Karpas-422 (cell line): Measurements from ENCODE around the gene RIN1. TPM values are rescaled to one million over a fixed set of nuclear protein-coding genes. Genes with fewer than 3 reads are reported as not detected.

Source experiments
- DNase-seq: peaks from one replicate; pipeline ENCODE4 v3.0.0-alpha.2; 2015
- H2AFZ ChIP-seq: fragments of 200-600 bp; sonication (generic); 2 replicates; pipeline ENCODE4 v1.6.1; 2014; ENCODE audit warnings: antibody characterized with exemption, low read length, mixed read lengths
- H3K27ac ChIP-seq: fragments of 200-600 bp; sonication (generic); 2 replicates; pipeline ENCODE4 v1.5.1; 2014; ENCODE audit warnings: mild to moderate bottlenecking, low read length, moderate library complexity
- H3K27me3 ChIP-seq: fragments of 200-600 bp; sonication (generic); 2 replicates; pipeline ENCODE4 v1.6.1; 2014; ENCODE audit warnings: low read length, mixed read lengths
- H3K36me3 ChIP-seq: fragments of 200-600 bp; sonication (generic); 2 replicates; pipeline ENCODE4 v1.6.1; 2014; ENCODE audit warnings: low read length, mixed read lengths; ENCODE audit not compliant: insufficient read depth
- H3K4me1 ChIP-seq: fragments of 200-600 bp; sonication (generic); 2 replicates; pipeline ENCODE4 v1.6.1; 2014; ENCODE audit warnings: mild to moderate bottlenecking, low read length, mixed read lengths
- H3K4me2 ChIP-seq: fragments of 200-600 bp; sonication (generic); 2 replicates; pipeline ENCODE4 v1.6.1; 2014; ENCODE audit warnings: low read length, low read depth, mild to moderate bottlenecking; ENCODE audit not compliant: poor library complexity, severe bottlenecking
- H3K4me3 ChIP-seq: fragments of 200-600 bp; sonication (generic); 2 replicates; pipeline ENCODE4 v1.5.1; 2014; ENCODE audit warnings: mild to moderate bottlenecking, antibody characterized with exemption, low read length, mixed read lengths
- H3K79me2 ChIP-seq: fragments of 200-600 bp; sonication (generic); 2 replicates; pipeline ENCODE4 v1.6.1; 2014; ENCODE audit warnings: mild to moderate bottlenecking, low read length, mixed read lengths
- H3K9ac ChIP-seq: fragments of 200-600 bp; sonication (generic); 2 replicates; pipeline ENCODE4 v1.6.0; 2014; ENCODE audit warnings: low read length
- H3K9me2 ChIP-seq: fragments of 200-600 bp; sonication (generic), shearing (Covaris generic); replicated peaks from 2 replicates; pipeline ENCODE4 v1.6.0; 2014; ENCODE audit warnings: mild to moderate bottlenecking, low read length, moderate library complexity; ENCODE audit not compliant: insufficient read depth
- H3K9me3 ChIP-seq: fragments of 300-700, 200-600 bp; sonication (generic); 2 replicates; pipeline ENCODE4 v1.6.1; 2014; ENCODE audit warnings: low read length, mixed read lengths
- H4K20me1 ChIP-seq: fragments of 200-600 bp; sonication (generic); 2 replicates; pipeline ENCODE4 v1.6.1; 2014; ENCODE audit warnings: mild to moderate bottlenecking, antibody characterized with exemption, low read length, low read depth; ENCODE audit not compliant: insufficient read depth
- total RNA-seq: library from RNA; depleted of rRNA; stranded (reverse); fragments of >200 nt; shearing (Covaris generic); gene quantifications from 2 replicates; pipeline ENCODE4 v1.2.3, GENCODE V29; 2014; ENCODE audit warnings: low replicate concordance

Gene RIN1
- total RNA-seq, 1 experiment from 2014 or later = 0.78 TPM

GRCh38 chr11:66346476-66347424, 10.5 kb upstream of the RIN1 start:
- Histone ChIP-seq H4K20me1 (peaks cover 16% of the 10 kb centered on the region; the same call in 1 of the 2 replicates), H3K4me2 (peak overlapping the region; percentile 91), H3K4me3 (peak overlapping the region; percentile 99), H3K9ac (peak overlapping the region; percentile 97), H3K4me1 (peaks cover 50% of the 10 kb centered on the region), H3K27me3 (no peaks in the 10 kb centered on the region), H3K27ac (peak overlapping the region; percentile 64; the same call in 1 of the 2 replicates), H3K9me2 (no peaks in the 10 kb centered on the region), H3K9me3 (no peaks in the 10 kb centered on the region), H3K36me3 (no peaks in the 10 kb centered on the region), H3K79me2 (peaks cover 58% of the 10 kb centered on the region), H2AFZ (peak overlapping the region; percentile 96; the same call in 1 of the 2 replicates)
- no peak for DNase-seq

DNA sequence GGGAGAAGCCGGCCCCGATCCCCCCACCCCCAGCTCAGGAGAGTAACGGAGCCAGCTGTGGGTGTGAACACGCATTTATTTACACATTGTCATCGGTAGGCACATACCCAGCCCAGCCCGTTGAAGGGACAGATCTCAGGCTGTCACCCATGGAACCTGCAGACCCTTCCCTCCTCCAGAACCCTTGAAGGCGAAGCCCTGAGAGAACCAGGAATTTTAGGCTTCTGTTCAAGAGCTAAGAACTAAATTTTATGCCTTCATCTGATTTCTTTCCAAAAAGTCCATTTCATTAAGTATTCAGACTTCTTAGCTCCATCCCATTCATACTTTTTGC, 9.0 kb upstream of the RIN1 start:
- H3K4me1 ChIP-seq = peaks cover 50% of the 10 kb centered on the region
- H3K27ac ChIP-seq = peak overlapping the region; percentile 67
- H3K27me3 ChIP-seq = no peaks in the 10 kb centered on the region
- H3K9ac ChIP-seq = peak overlapping the region; percentile 97
- H3K9me3 ChIP-seq = no peaks in the 10 kb centered on the region
- H3K4me2 ChIP-seq = peak overlapping the region; percentile 91
- H2AFZ ChIP-seq = no peak overlapping the region; the same call in 1 of the 2 replicates
- H3K36me3 ChIP-seq = no peaks in the 10 kb centered on the region
- no peaks in the 10 kb centered on the region for H3K9me2 ChIP-seq
- peaks cover 16% of the 10 kb centered on the region; the same call in 1 of the 2 replicates for H4K20me1 ChIP-seq
- DNase-seq = no peak
- H3K4me3 ChIP-seq = peak overlapping the region; percentile 99
- H3K79me2 ChIP-seq = peaks cover 58% of the 10 kb centered on the region

DNA sequence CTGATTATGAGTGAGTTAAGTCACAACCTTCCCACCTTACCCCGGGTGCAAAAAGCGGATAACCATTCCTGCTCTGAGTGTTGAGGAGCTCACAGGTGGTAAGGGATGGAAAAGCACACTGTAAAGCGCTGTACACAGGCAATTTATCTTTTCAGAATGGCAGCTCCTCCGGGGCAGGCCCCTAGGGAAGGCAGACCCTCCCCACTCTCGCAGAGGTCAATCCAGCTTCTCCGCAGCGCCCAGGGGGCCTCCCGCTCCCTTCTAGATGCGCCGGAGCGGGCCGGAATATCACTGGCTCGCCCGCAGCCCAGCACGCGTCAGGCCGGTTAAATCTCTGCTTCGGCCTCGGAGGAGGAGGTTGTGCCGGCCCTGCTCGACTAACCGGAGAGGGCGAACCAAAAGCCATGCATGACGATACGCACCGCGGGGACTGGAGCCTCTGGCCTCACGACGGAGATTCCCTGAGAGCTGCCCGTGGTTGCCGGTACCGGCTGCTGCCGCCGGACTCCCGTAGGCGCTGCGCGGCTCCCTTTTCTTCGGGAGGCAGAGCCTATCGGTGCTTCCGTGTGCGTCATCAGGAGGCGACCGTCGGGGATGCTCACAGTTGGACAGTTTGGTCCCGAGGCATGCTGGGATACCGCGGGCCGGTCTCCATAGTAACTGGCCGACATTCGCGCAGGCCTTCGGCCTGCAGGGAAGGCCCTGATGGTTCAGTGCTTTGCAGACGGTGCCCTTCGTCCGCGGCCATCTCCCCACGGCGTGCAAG, 8.5 kb upstream of the RIN1 start, which contains the start of gene BRMS1:
Gene BRMS1 (minus strand): TSS at position 555 of the 766 bp plus-strand sequence. CDS start 2,870 bp downstream, outside the sequence.
- Histone ChIP-seq H2AFZ (no peak within 1 kb of the TSS; the same call in 1 of the 2 replicates), H3K27me3 (no peaks in the 10 kb centered on the region), H3K9me3 (no peaks in the 10 kb centered on the region), H3K27ac (peak within 1 kb of the TSS; percentile 67), H3K4me3 (peak within 1 kb of the TSS; percentile 99), H3K9me2 (no peaks in the 10 kb centered on the region), H3K79me2 (peaks cover 55% of the 10 kb centered on the region), H3K36me3 (no peaks in the 10 kb centered on the region), H3K4me2 (peak within 1 kb of the TSS; percentile 91), H4K20me1 (peaks cover 16% of the 10 kb centered on the region; the same call in 1 of the 2 replicates), H3K4me1 (peaks cover 50% of the 10 kb centered on the region), H3K9ac (peak within 1 kb of the TSS; percentile 97)
- DNase-seq = peak; percentile 98

DNA sequence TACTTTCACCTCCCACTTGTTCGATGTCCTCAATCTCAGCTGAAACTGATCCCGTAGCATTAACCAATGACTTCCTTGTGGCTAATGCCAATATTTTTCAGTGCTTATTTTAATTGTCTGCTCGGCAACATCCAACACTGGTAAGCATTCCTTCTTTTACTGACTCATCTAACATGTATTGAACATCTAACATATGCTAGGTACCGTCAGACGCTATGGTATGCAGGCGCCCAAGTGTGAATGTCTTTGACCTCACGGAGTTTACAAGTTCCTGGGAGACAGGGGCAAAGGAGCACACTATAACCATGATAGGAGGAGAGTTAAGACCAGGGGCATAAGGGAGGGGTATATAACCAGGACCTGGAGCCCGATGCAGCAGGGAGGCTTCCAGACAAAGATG, 6.9 kb upstream of the RIN1 start:
- Histone ChIP-seq H3K9me3 (no peaks in the 10 kb centered on the region), H3K36me3 (no peaks in the 10 kb centered on the region), H3K27ac (no peak overlapping the region), H3K4me2 (peak overlapping the region; percentile 91), H3K27me3 (no peaks in the 10 kb centered on the region), H4K20me1 (peaks cover 16% of the 10 kb centered on the region; the same call in 1 of the 2 replicates), H3K9me2 (no peaks in the 10 kb centered on the region), H3K9ac (peak overlapping the region; percentile 97), H2AFZ (no peak overlapping the region), H3K4me3 (peak overlapping the region; percentile 99), H3K79me2 (peaks cover 46% of the 10 kb centered on the region), H3K4me1 (peaks cover 39% of the 10 kb centered on the region)
- no peak for DNase-seq

GRCh38 chr11:66341502-66342126, 5.4 kb upstream of the RIN1 start:
- peaks cover 43% of the 10 kb centered on the region for H3K4me1 ChIP-seq
- peaks cover 35% of the 10 kb centered on the region for H3K79me2 ChIP-seq
- no peak for DNase-seq
- H3K4me2 ChIP-seq = no peak overlapping the region
- H3K9me2 ChIP-seq = no peaks in the 10 kb centered on the region
- no peaks in the 10 kb centered on the region for H3K27me3 ChIP-seq
- no peaks in the 10 kb centered on the region for H3K36me3 ChIP-seq
- no peak overlapping the region for H3K4me3 ChIP-seq
- H3K9me3 ChIP-seq = no peaks in the 10 kb centered on the region
- no peak overlapping the region for H3K9ac ChIP-seq
- no peak overlapping the region for H2AFZ ChIP-seq
- H4K20me1 ChIP-seq = peaks cover 16% of the 10 kb centered on the region; the same call in 1 of the 2 replicates
- H3K27ac ChIP-seq = no peak overlapping the region

GRCh38 chr11:66340596-66341501, 4.6 kb upstream of the RIN1 start:
- H3K4me3 ChIP-seq = no peak overlapping the region
- H3K9me3 ChIP-seq = no peaks in the 10 kb centered on the region
- H3K9ac ChIP-seq = no peak overlapping the region
- no peaks in the 10 kb centered on the region for H3K36me3 ChIP-seq
- H3K27me3 ChIP-seq = no peaks in the 10 kb centered on the region
- peaks cover 28% of the 10 kb centered on the region for H3K79me2 ChIP-seq
- H2AFZ ChIP-seq = no peak overlapping the region
- H3K9me2 ChIP-seq = no peaks in the 10 kb centered on the region
- H4K20me1 ChIP-seq = peaks cover 16% of the 10 kb centered on the region; the same call in 1 of the 2 replicates
- H3K27ac ChIP-seq = no peak overlapping the region
- peaks cover 42% of the 10 kb centered on the region for H3K4me1 ChIP-seq
- no peak overlapping the region for H3K4me2 ChIP-seq
- DNase-seq = no peak

DNA sequence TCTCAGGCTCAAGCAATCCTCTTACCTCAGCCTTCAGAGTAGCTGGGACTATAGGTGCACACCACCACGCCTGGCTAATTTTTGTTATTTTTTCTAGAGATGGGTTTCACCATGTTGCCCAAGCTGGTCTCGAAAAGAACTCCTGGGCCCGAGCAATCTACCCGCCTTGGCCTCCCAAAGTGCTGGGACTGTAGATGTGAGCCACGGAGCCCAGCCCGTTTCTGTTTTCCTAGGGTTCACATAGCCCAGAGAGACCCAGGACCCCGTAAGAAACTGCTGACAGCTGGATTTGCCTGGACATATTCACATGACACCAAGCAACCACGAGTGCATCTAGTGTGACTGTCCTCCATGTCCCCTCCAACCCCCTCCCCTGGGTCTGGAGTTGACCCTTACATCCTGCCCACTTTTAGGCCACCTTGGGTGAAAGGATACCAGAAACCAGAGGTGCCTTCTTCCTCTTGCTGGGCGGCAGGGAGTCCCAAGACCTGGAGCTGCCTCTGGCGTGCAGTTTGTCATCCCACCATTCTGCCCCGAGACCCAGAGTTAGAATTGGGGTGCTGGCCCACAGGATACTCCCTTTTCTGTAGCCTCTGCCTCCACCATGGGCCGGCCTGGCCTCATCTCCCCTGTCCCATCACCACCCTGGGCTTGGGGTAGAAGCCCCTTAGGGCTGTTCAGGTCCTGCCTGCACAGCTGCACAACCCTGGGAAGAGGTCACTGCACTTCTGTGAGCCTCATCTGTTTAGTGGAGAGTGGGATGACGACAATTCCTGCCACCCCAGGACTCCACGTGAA, 3.7 kb upstream of the RIN1 start:
- peaks cover 34% of the 10 kb centered on the region for H3K4me1 ChIP-seq
- H4K20me1 ChIP-seq = peaks cover 16% of the 10 kb centered on the region; the same call in 1 of the 2 replicates
- H3K27me3 ChIP-seq = no peaks in the 10 kb centered on the region
- no peak overlapping the region for H3K4me2 ChIP-seq
- DNase-seq = no peak
- no peaks in the 10 kb centered on the region for H3K36me3 ChIP-seq
- no peak overlapping the region for H3K4me3 ChIP-seq
- H3K9me2 ChIP-seq = no peaks in the 10 kb centered on the region
- no peak overlapping the region for H2AFZ ChIP-seq
- H3K9me3 ChIP-seq = no peaks in the 10 kb centered on the region
- H3K79me2 ChIP-seq = peaks cover 23% of the 10 kb centered on the region
- H3K27ac ChIP-seq = no peak overlapping the region
- H3K9ac ChIP-seq = no peak overlapping the region
